GM18511 (cell line): ENCODE data around the gene ANXA3.
"Not testable (repeated sequence)": the region's sequence is repeated elsewhere in the genome, so short reads cannot be mapped to it uniquely, and the experiment has no call there.

Experiments
- ATAC-seq: cut with Tn5 transposase; IDR thresholded peaks from one replicate; pipeline ENCODE4 v1.9.1; 2021; ENCODE audit warnings: mild to moderate bottlenecking, moderate library complexity; ENCODE audit not compliant: unreplicated experiment

ANXA3 gene

GRCh38 chr4:78542373-78542772 lies 9.2 kb upstream of the ANXA3 start:
- ATAC-seq, result no peak

GRCh38 chr4:78543424-78544125 lies 8.0 kb upstream of the ANXA3 start:
- ATAC-seq, result no peak

- ATAC-seq, result no peak
Measured at GRCh38 chr4:78544678-78545077, 6.9 kb upstream of the ANXA3 start.

- ATAC-seq, result no peak
Measured at GRCh38 chr4:78545275-78546246, 6.0 kb upstream of the ANXA3 start.

- not testable (repeated sequence) for ATAC-seq
Measured at GRCh38 chr4:78547899-78548298, 3.7 kb upstream of the ANXA3 start.

- not testable (repeated sequence) for ATAC-seq
Measured at GRCh38 chr4:78548889-78549288, 2.7 kb upstream of the ANXA3 start.

- no peak for ATAC-seq
Measured at GRCh38 chr4:78552389-78553042, 946 bp downstream of the ANXA3 start.

GRCh38 chr4:78553043-78553396 lies 1.4 kb downstream of the ANXA3 start:
- ATAC-seq, result no peak

GRCh38 chr4:78553529-78554060 lies 2.0 kb downstream of the ANXA3 start:
- no peak for ATAC-seq

- ATAC-seq, result no peak
Measured at GRCh38 chr4:78556665-78557064, 5.1 kb downstream of the ANXA3 start.

- no peak for ATAC-seq
Measured at GRCh38 chr4:78557841-78558240, 6.3 kb downstream of the ANXA3 start.

- ATAC-seq, result no peak
Measured at GRCh38 chr4:78558410-78558809, 6.8 kb downstream of the ANXA3 start.

GRCh38 chr4:78560296-78560963 lies 8.9 kb downstream of the ANXA3 start:
- no peak for ATAC-seq

- no peak for ATAC-seq
Measured at GRCh38 chr4:78561677-78562076, 10.1 kb downstream of the ANXA3 start.

- ATAC-seq, result no peak
Measured at GRCh38 chr4:78562687-78563086, 11.1 kb downstream of the ANXA3 start.

- no peak for ATAC-seq
Measured at GRCh38 chr4:78565971-78566372, 14.4 kb downstream of the ANXA3 start.

GRCh38 chr4:78566834-78567499 lies 15.4 kb downstream of the ANXA3 start:
- peak; percentile 70 for ATAC-seq

GRCh38 chr4:78567500-78568060 lies 16.0 kb downstream of the ANXA3 start:
- ATAC-seq, result no peak

- peak; percentile 66 for ATAC-seq
Measured at GRCh38 chr4:78568640-78569305, 17.2 kb downstream of the ANXA3 start.
